Activated CD4-positive, alpha-beta T cell treated with anti-CD3 and anti-CD28 coated beads for 4 hours (primary cell): ENCODE data around the gene PLEKHG5.

Experiments
- DNase-seq, 2 donors: peaks; one replicate each; pipeline ENCODE4 v3.0.0-alpha.2; 2020

Gene PLEKHG5

GRCh38 chr1:6475381-6476133 is 15.9 kb downstream of the PLEKHG5 start:
- peak; percentile 79 to 87 for DNase-seq

- no peak for DNase-seq
These were observed 16.6 kb downstream of the PLEKHG5 start for GRCh38 chr1:6474815-6475282.

- no peak for DNase-seq
These were observed 17.3 kb downstream of the PLEKHG5 start for GRCh38 chr1:6473974-6474814.

GRCh38 chr1:6473156-6473555 is 18.3 kb downstream of the PLEKHG5 start:
- DNase-seq: no peak

GRCh38 chr1:6472391-6472790 is 19.1 kb downstream of the PLEKHG5 start:
- DNase-seq: no peak

GRCh38 chr1:6471970-6472368 is 19.5 kb downstream of the PLEKHG5 start:
- DNase-seq: no peak

GRCh38 chr1:6471086-6471969 is 20.1 kb downstream of the PLEKHG5 start:
- no peak for DNase-seq

- DNase-seq: no peak
These were observed 21.1 kb downstream of the PLEKHG5 start for GRCh38 chr1:6470132-6471085.

- no peak for DNase-seq
These were observed 22.6 kb downstream of the PLEKHG5 start for GRCh38 chr1:6468729-6469461.

- DNase-seq: no peak
These were observed 23.5 kb downstream of the PLEKHG5 start for GRCh38 chr1:6467744-6468688.

- no peak for DNase-seq
These were observed 24.2 kb downstream of the PLEKHG5 start for GRCh38 chr1:6467224-6467623.

- DNase-seq: no peak
These were observed 24.7 kb downstream of the PLEKHG5 start for GRCh38 chr1:6466751-6467150.

- DNase-seq: peak; percentile 55 to 70
These were observed 25.4 kb downstream of the PLEKHG5 start, which contains the start of gene TNFRSF25 for GRCh38 chr1:6466023-6466422. TNFRSF25 (minus strand) TSS chr1:6466173; CDS start chr1:6466107, 66 bp downstream.

GRCh38 chr1:6465461-6466005 is 25.9 kb downstream of the PLEKHG5 start:
- peak; percentile 55 to 66 for DNase-seq

GRCh38 chr1:6464915-6465314 is 26.6 kb downstream of the PLEKHG5 start:
- DNase-seq: no peak

- peak; percentile 56 to 59 for DNase-seq
These were observed 27.0 kb downstream of the PLEKHG5 start for GRCh38 chr1:6464514-6464836.

GRCh38 chr1:6463120-6463412 is 28.4 kb downstream of the PLEKHG5 start:
- DNase-seq: no peak

GRCh38 chr1:6462412-6463119 is 28.9 kb downstream of the PLEKHG5 start:
- DNase-seq: no peak
